BE2C (cell line): Measurements from ENCODE around the gene KRT33B.

Experiments
- DNase-seq: peaks from one replicate; pipeline ENCODE4 v3.0.0-alpha.2; 2020
- H3K27me3 ChIP-seq: fragments of 250-450 bp; sonication (Bioruptor Pico); 2 replicates; pipeline ENCODE4 v1.5.1; 2020; ENCODE audit warnings: mild to moderate bottlenecking
- H3K36me3 ChIP-seq: fragments of 250-450 bp; sonication (Bioruptor Pico); 2 replicates; pipeline ENCODE4 v1.5.1; 2020; ENCODE audit warnings: mild to moderate bottlenecking
- H3K4me1 ChIP-seq: fragments of 250-450 bp; sonication (Bioruptor Pico); 2 replicates; pipeline ENCODE4 v1.5.1; 2020
- H3K4me3 ChIP-seq: 2 replicates; pipeline ENCODE4 v1.5.1; 2011; ENCODE audit warnings: low read depth, low read length
- H3K9me3 ChIP-seq: fragments of 250-450 bp; sonication (Bioruptor Pico); 2 replicates; pipeline ENCODE4 v1.5.1; 2020
- TF ChIP-seq, protein P1 (sequence below): IDR thresholded peaks from 2 replicates; pipeline ENCODE4 v1.5.1; 2012; ENCODE audit warnings: mild to moderate bottlenecking, low read depth, low read length

KRT33B gene

DNA sequence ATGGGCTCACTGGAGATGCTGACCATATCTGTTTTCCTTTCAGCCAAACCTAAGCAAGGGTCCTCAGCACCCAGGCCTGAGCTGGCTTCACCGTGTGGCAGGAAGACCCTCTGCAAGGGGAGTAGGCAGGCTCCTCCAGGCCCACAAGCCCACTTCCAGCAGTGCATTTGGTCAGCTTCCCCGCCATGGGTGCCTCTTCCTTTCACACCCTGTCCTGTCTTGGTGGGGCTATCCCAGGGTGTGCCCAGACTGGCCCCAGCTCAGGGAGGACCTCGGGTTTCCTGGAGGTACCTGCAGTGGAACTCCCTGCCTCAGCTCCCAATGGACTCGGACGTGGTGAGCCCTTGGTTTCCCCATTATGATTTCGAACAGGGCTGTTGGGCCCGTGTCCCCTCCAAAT, 41.4 kb downstream of the KRT33B start:
- no peaks in the 10 kb centered on the region for H3K36me3 ChIP-seq
- DNase-seq, result no peak
- no peaks in the 10 kb centered on the region for H3K9me3 ChIP-seq
- H3K4me1 ChIP-seq, result no peaks in the 10 kb centered on the region; the same call in 1 of the 2 replicates
- TF ChIP-seq, protein P1, sequence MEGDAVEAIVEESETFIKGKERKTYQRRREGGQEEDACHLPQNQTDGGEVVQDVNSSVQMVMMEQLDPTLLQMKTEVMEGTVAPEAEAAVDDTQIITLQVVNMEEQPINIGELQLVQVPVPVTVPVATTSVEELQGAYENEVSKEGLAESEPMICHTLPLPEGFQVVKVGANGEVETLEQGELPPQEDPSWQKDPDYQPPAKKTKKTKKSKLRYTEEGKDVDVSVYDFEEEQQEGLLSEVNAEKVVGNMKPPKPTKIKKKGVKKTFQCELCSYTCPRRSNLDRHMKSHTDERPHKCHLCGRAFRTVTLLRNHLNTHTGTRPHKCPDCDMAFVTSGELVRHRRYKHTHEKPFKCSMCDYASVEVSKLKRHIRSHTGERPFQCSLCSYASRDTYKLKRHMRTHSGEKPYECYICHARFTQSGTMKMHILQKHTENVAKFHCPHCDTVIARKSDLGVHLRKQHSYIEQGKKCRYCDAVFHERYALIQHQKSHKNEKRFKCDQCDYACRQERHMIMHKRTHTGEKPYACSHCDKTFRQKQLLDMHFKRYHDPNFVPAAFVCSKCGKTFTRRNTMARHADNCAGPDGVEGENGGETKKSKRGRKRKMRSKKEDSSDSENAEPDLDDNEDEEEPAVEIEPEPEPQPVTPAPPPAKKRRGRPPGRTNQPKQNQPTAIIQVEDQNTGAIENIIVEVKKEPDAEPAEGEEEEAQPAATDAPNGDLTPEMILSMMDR, result no peak
- no peaks in the 10 kb centered on the region; the same call in 1 of the 2 replicates for H3K27me3 ChIP-seq
- H3K4me3 ChIP-seq, result no peak overlapping the region

DNA sequence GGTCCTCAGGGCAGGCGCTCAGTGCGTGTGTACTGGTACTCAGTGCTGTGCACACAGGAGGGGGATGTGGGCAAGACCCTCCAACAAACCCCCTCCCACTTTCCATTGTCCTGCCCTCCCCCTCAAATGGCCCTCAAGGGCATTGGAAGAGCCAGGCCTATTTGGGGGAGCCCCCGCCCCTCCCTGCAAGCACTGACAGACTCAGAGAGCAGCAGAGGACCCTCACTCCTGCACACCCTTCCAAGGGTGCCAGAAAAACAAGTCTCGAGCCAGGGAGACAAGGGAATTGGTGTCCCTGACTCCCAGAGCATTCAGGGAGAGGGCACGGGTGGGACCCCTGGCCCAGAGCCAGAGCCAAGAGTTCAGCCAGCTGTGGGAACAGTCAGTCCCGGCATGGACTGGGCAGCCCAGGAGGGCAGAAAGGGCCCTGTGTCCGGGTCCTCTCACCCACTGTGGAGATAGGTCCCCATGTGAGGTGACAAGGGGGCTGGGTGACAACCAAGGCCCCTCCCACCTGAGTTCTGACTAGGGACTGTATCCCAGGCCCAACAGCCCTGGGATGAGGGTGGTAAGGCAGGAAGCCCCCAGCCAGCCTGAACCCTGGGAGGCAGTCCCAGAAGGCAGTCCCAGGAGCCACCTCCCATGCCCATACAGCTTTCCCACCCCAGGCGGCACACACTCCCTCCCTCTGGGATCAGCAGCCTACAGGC, 42.0 kb downstream of the KRT33B start:
- Histone ChIP-seq H3K27me3 (no peaks in the 10 kb centered on the region; the same call in 1 of the 2 replicates), H3K4me3 (no peak overlapping the region), H3K9me3 (no peaks in the 10 kb centered on the region), H3K4me1 (no peaks in the 10 kb centered on the region; the same call in 1 of the 2 replicates), H3K36me3 (no peaks in the 10 kb centered on the region)
- TF ChIP-seq, protein P1, result no peak
- no peak for DNase-seq

DNA sequence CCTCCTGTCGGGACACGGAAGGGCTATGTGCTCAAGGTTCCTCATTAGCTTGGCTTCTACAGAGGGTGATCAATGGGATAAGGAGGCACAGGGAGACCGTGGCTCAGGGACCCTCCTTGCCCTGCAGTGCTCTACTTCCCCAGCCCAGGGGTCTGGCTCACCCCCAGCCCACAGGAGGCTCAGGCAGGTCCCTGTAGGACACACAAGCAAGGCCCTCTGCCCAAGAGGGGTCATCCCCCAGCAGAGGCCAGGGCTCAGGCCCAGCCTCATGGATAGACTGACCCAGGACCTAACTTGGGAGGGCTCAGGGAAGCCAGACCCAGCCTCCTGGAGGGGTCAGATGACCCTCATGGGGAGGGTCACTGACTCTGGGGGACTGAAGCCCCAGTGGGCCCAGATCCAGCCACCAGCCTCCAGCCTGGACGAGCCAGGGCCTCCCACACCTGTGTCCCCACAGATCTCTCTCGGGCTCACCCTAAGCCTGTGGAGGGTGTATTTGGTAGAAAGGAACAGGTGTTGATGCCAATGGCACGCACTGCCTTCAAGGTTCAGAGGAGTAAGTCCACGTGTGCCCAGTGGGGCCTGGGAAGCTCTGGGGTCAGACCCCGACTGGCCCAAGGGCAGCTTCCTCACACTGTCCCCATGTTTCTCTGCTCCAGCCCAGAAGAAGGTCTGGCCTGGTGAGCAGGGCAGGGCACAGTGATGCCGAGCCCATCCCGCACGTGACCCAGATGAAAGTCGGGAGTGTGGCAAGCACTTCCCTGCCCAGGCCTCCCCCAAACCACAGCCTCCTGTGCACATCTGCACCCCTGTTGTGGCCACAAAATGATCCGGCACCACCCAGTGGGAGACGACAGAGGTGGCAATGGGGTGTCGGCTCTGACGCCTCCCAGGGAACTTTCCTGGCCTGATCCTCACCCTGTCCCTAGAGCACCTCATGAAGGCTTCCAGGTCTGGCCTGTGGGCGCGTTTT, 43.2 kb downstream of the KRT33B start:
- no peaks in the 10 kb centered on the region for H3K36me3 ChIP-seq
- TF ChIP-seq, protein P1, result no peak
- no peak for DNase-seq
- no peaks in the 10 kb centered on the region; the same call in 1 of the 2 replicates for H3K4me1 ChIP-seq
- no peaks in the 10 kb centered on the region; the same call in 1 of the 2 replicates for H3K27me3 ChIP-seq
- no peaks in the 10 kb centered on the region for H3K9me3 ChIP-seq
- H3K4me3 ChIP-seq, result no peak overlapping the region

DNA sequence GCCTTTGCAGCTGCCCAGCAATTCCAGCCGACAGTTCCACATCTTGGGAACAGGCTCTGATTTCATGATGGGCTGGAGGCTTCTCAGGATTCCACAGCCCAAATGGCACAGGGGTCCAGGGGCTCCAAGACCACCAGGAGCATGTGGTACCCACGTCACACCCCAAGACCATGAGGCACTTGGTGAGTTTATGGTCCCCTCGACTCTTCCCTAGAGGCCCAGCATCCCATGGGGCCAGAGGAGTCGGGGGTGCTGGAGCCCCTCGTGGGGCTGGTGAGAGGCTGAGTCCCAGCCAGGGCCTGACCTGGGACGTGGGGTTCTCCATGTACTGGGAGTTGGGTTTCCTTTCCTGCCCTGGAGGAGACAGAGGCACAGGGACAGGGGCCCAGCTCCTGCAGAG, 44.0 kb downstream of the KRT33B start:
- no peak for DNase-seq
- Histone ChIP-seq H3K4me1 (no peaks in the 10 kb centered on the region; the same call in 1 of the 2 replicates), H3K9me3 (no peaks in the 10 kb centered on the region), H3K36me3 (no peaks in the 10 kb centered on the region), H3K27me3 (no peaks in the 10 kb centered on the region), H3K4me3 (no peak overlapping the region)
- TF ChIP-seq, protein P1, result no peak

DNA sequence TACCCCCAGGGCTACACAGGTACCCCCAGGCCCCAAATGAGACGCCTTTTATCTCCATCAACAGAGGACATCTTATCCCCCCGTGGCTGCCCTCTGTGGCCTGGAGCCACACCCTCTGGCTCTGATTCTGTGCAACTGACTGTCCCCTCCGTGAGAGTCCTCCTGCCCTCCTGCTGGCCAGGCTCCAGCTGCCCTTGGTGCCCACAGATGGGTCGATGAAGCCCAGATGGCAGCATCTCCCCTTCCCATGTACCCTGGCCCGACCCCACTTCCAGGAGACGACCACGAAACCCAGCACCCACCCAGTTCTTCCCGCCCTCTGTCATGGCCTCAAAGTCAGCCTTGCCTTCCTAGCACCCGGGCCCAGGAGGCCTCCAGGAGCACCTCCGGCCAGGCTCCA, 44.5 kb downstream of the KRT33B start:
- Histone ChIP-seq H3K9me3 (no peaks in the 10 kb centered on the region), H3K27me3 (no peaks in the 10 kb centered on the region), H3K4me1 (no peaks in the 10 kb centered on the region; the same call in 1 of the 2 replicates), H3K36me3 (no peaks in the 10 kb centered on the region), H3K4me3 (no peak overlapping the region)
- TF ChIP-seq, protein P1, result no peak
- DNase-seq, result no peak
